HepG2 (cell line): ENCODE results near the gene CACNA1D.

ENCODE experiments used
- MZF1 ChIP-seq: sonication (generic); formaldehyde crosslinking; IDR thresholded peaks from 2 replicates; pipeline ENCODE4 v1.8.1; 2023; ENCODE audit warnings: mild to moderate bottlenecking, missing genetic modification reagents, borderline replicate concordance
- POLR2A ChIP-seq, 2 experiments: IDR thresholded peaks; 2 replicates each; pipeline ENCODE4 v1.6.1; 2011; ENCODE audit warnings: low read depth in 2 of 2, low read length in 2 of 2, mild to moderate bottlenecking in 1 of 2, moderate library complexity in 1 of 2; ENCODE audit not compliant: insufficient read depth in 1 of 2
- TF ChIP-seq, protein P1 (sequence below): IDR thresholded peaks from 2 replicates; pipeline ENCODE4 v1.6.1; 2016; ENCODE audit warnings: control low read depth
- TF ChIP-seq, protein P2 (sequence below): sonication (generic); formaldehyde crosslinking; IDR thresholded peaks from 2 replicates; pipeline ENCODE4 v1.5.1; 2020; ENCODE audit warnings: missing genetic modification reagents, mild to moderate bottlenecking, borderline replicate concordance

DNA sequence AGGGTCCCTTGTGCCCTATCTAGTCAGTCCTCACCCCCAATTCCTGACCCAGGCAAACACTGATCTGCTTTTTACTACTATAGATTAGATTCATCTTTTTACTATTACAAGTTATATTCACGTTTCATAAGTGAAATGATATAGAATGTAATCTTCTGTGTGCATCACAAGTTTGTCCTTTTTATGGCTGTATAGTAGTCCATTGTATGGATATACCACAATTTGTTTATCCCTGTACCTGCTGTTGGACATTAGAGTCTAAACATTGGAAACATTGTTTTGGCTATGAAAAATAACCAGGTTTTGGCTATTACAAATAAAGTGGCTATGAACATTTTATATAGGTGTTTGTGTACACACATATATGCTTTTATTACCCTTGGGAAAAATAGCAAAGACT, 112.4 kb downstream of the CACNA1D start:
- TF ChIP-seq, protein P1, sequence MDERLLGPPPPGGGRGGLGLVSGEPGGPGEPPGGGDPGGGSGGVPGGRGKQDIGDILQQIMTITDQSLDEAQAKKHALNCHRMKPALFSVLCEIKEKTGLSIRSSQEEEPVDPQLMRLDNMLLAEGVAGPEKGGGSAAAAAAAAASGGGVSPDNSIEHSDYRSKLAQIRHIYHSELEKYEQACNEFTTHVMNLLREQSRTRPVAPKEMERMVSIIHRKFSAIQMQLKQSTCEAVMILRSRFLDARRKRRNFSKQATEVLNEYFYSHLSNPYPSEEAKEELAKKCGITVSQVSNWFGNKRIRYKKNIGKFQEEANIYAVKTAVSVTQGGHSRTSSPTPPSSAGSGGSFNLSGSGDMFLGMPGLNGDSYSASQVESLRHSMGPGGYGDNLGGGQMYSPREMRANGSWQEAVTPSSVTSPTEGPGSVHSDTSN (CRISPR knock-in tag) = no peak
- TF ChIP-seq, protein P2, sequence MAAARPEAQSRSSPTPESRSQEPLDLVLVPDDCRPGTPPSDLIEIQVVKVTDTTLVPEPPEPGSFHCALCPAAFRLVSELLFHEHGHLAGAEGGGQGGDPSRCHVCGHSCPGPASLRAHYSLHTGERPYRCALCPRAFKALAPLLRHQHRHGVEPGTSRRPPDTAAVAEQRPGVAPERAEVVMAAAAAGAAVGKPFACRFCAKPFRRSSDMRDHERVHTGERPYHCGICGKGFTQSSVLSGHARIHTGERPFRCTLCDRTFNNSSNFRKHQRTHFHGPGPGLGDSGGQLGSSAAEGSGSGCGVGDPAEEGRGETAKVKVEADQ (CRISPR knock-in tag) = no peak
- TF ChIP-seq MZF1 (CRISPR knock-in tag) = no peak
- no peak for TF ChIP-seq POLR2A (IDR thresholded peaks at IDR 0.05; ENCODE audit: insufficient read depth in 1 of 2, low read depth in 2 of 2, low read length in 2 of 2)
